Nephron (organoid): ENCODE data around the gene PEAK1.
A peak's percentile ranks its signal among the peaks of the same experiment; 100 is the strongest.

Source experiments
- H3K27ac Mint-ChIP-seq, 3 experiments: 2 replicates each; pipeline ENCODE4 v1.8.0; 2020; ENCODE audit warnings: mixed read lengths in 3 of 3, mild to moderate bottlenecking in 2 of 3, moderate library complexity in 1 of 3
- H3K27me3 Mint-ChIP-seq: 2 replicates; pipeline ENCODE4 v1.8.0; 2021; ENCODE audit warnings: low read depth, mild to moderate bottlenecking, moderate library complexity, mixed read lengths
- H3K36me3 Mint-ChIP-seq: 2 replicates; pipeline ENCODE4 v1.8.0; 2020; ENCODE audit warnings: low read depth, mixed read lengths
- H3K4me1 Mint-ChIP-seq: 2 replicates; pipeline ENCODE4 v1.8.0; 2020; ENCODE audit warnings: mixed read lengths
- H3K4me3 Mint-ChIP-seq, 3 experiments: 2 replicates each; pipeline ENCODE4 v1.8.0; 2020; ENCODE audit warnings: mild to moderate bottlenecking in 3 of 3, mixed read lengths in 3 of 3, moderate library complexity in 2 of 3
- H3K9me3 Mint-ChIP-seq: 2 replicates; pipeline ENCODE4 v1.8.0; 2020; ENCODE audit warnings: mixed read lengths
- CTCF ChIP-seq, 3 experiments: fragments of 200-600 bp; sonication (generic); IDR thresholded peaks; one replicate each; pipeline ENCODE4 v1.5.0; 2021; ENCODE audit warnings: antibody characterized with exemption in 3 of 3; ENCODE audit not compliant: unreplicated experiment in 3 of 3

PEAK1 gene

GRCh38 chr15:77126529-77127326, 293.2 kb downstream of the PEAK1 start:
- Mint-ChIP-seq H3K36me3 (peaks cover 12% of the 10 kb centered on the region), H3K9me3 (no peaks in the 10 kb centered on the region), H3K27me3 (no peaks in the 10 kb centered on the region), H3K27ac (no peak overlapping the region), H3K4me1 (no peaks in the 10 kb centered on the region), H3K4me3 (no peak overlapping the region)
- no peak for TF ChIP-seq CTCF (IDR thresholded peaks at IDR 0.05; ENCODE audit: unreplicated experiment in 3 of 3)

- Mint-ChIP-seq H3K4me1 (peaks cover 17% of the 10 kb centered on the region), H3K9me3 (no peaks in the 10 kb centered on the region), H3K27ac (no peak overlapping the region), H3K36me3 (peaks cover 6% of the 10 kb centered on the region), H3K4me3 (no peak overlapping the region), H3K27me3 (no peaks in the 10 kb centered on the region)
- no peak for TF ChIP-seq CTCF (IDR thresholded peaks at IDR 0.05; ENCODE audit: unreplicated experiment in 3 of 3)
Observed at GRCh38 chr15:77123854-77124253, 296.1 kb downstream of the PEAK1 start.

DNA sequence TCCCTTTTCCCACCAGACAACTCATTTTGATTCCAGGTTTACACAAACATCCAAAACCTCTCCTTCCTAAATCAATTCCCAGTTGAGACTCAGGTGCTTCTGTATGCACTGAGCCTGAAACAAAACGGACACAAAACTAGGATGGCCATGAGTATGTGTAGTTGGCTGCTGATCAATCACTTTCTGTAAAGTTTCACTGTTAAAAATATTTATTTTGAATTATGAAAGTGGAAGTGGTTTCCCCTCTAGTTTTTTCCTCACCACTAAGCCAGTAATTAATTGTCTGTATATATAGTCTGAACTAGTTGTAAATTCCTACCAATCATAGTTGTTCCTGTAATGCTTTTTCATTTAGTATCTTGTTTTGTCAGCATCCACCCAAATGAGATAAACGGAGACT, 297.3 kb downstream of the PEAK1 start:
- TF ChIP-seq CTCF (IDR thresholded peaks at IDR 0.05; ENCODE audit: unreplicated experiment in 3 of 3): no peak
- Mint-ChIP-seq H3K4me1 (peaks cover 21% of the 10 kb centered on the region), H3K36me3 (peaks cover 6% of the 10 kb centered on the region), H3K9me3 (no peaks in the 10 kb centered on the region), H3K4me3 (no peak overlapping the region), H3K27ac (no peak overlapping the region), H3K27me3 (no peaks in the 10 kb centered on the region)

DNA sequence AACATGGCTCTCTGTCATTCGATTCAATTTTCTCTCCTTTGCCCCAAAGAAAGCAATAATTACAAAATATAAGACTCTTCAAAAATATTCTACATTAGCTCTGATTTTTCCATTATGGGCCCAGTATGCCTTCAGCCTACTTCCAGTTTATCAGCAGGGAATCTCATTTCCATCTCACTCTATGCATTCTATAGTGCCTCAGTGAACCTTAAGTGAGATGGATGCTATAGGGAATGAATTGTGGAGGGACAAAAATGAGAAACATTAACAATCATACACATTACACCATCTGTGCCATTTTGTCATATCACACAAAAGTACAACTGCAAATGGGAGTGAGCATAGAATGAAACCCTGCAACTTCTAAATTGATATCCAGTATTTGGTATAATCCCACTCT, 298.3 kb downstream of the PEAK1 start:
- Mint-ChIP-seq H3K9me3 (no peaks in the 10 kb centered on the region), H3K27ac (no peak overlapping the region), H3K4me3 (no peak overlapping the region), H3K36me3 (no peaks in the 10 kb centered on the region), H3K27me3 (no peaks in the 10 kb centered on the region), H3K4me1 (peaks cover 21% of the 10 kb centered on the region)
- no peak for TF ChIP-seq CTCF (IDR thresholded peaks at IDR 0.05; ENCODE audit: unreplicated experiment in 3 of 3)

DNA sequence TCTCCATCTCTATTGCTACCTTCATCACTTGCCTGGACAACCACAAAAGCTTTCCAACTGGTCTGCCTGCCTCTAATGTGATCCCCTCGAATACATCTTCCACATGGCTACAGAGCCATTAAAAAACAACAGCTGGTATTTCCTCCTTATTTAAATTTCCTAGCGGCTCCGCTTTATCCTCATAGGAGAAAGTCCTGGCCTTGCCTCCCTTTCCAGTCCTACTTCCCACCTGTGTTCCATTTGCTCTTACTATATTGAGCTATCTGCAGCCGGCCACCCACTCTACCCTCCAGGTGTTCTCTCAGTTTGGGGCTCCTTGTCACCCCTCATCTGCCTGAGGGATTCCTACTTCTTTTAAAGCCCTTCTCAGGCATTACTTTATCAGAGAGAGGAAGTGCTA, 299.3 kb downstream of the PEAK1 start:
- Mint-ChIP-seq H3K27ac (peak overlapping the region in 1 of 3 experiments; percentile 7), H3K4me3 (no peak overlapping the region), H3K9me3 (no peaks in the 10 kb centered on the region), H3K4me1 (peaks cover 21% of the 10 kb centered on the region), H3K36me3 (no peaks in the 10 kb centered on the region), H3K27me3 (no peaks in the 10 kb centered on the region)
- TF ChIP-seq CTCF (IDR thresholded peaks at IDR 0.05; ENCODE audit: unreplicated experiment in 3 of 3): no peak

- Mint-ChIP-seq H3K27me3 (no peaks in the 10 kb centered on the region), H3K9me3 (no peaks in the 10 kb centered on the region), H3K27ac (peak overlapping the region in 1 of 3 experiments; percentile 28), H3K4me1 (peaks cover 21% of the 10 kb centered on the region), H3K36me3 (no peaks in the 10 kb centered on the region), H3K4me3 (no peak overlapping the region)
- TF ChIP-seq CTCF (IDR thresholded peaks at IDR 0.05; ENCODE audit: unreplicated experiment in 3 of 3): no peak
Observed at GRCh38 chr15:77119446-77119845, 300.5 kb downstream of the PEAK1 start.
